K562 (cell line): ENCODE data around the gene ZDHHC14. TPM values are rescaled to one million over a fixed set of nuclear protein-coding genes. Genes with fewer than 3 reads are reported as not detected.

Experiments used
- ATAC-seq: fragments of 200-7000 bp; cut with Tn5 transposase; 3 replicates; pipeline ENCODE4 v1.9.1; 2020; ENCODE audit warnings: moderate library complexity
- BruUV-seq: library from RNA; stranded (reverse); fragments of 400-500 nt; replicated peaks from 2 replicates; lab custom pipeline; 2021; lab: Mats Ljungman, UMichigan
- CTCF ChIA-PET: fragments of 300-600 bp; formaldehyde crosslinking; extraction: SDS; loops from one replicate; lab custom pipeline; 2021; ENCODE audit warnings: low intra/inter-chr PET ratio; lab: Yijun Ruan, JAX
- POLR2A ChIA-PET: fragments of 300-600, 350-650 bp; sonication (Branson Sonifier 250); formaldehyde crosslinking; extraction: SDS; loops from one replicate; lab custom pipeline; 2021; ENCODE audit warnings: antibody characterized with exemption, inconsistent platforms; lab: Yijun Ruan, JAX
- DNase-seq, 4 experiments: peaks; one replicate each; pipeline versions ENCODE4 v3.0.0 to v3.0.0-alpha.2; 2011 to 2018; ENCODE audit warnings: low spot score in 3 of 4, mixed read lengths in 3 of 4; ENCODE audit errors: extremely low read depth in 1 of 4
- FAIRE-seq: peaks from 2 replicates; lab custom pipeline; 2011; peaks lifted over from hg19 to GRCh38; lab: Jason Lieb, UNC
- H2AFZ ChIP-seq: 2 replicates; pipeline ENCODE4 v1.6.0; 2011; ENCODE audit warnings: low read depth, low read length, control low read depth, inconsistent platforms
- H3K27ac ChIP-seq: fragments of 200-600 bp; 3 replicates; pipeline ENCODE4 v1.8.0; 2011; ENCODE audit warnings: low read depth, mild to moderate bottlenecking, control low read depth, inconsistent platforms, low read length, moderate library complexity, mixed read lengths; ENCODE audit errors: extremely low read depth
- H3K27me3 ChIP-seq, 2 experiments: fragments of 300-600 bp in 1 of 2; 2 replicates in 1 of 2; 3 replicates in 1 of 2; pipeline versions ENCODE4 v1.6.0 to v1.8.0; 2011; ENCODE audit warnings: inconsistent platforms in 2 of 2, low read length in 2 of 2, mild to moderate bottlenecking in 1 of 2, mixed read lengths in 1 of 2, moderate library complexity in 1 of 2; ENCODE audit not compliant: control insufficient read depth in 2 of 2, insufficient read depth in 2 of 2
- H3K36me3 ChIP-seq: fragments of 300-600 bp; 3 replicates; pipeline ENCODE4 v1.8.0; 2011; ENCODE audit warnings: mild to moderate bottlenecking, low read length, inconsistent platforms; ENCODE audit not compliant: control insufficient read depth, insufficient read depth
- H3K4me1 ChIP-seq, 2 experiments: fragments of 200-600 bp in 1 of 2; replicated peaks in 1 of 2; 2 replicates in 1 of 2; 3 replicates in 1 of 2; pipeline versions ENCODE4 v1.5.1 to v1.8.0; 2011; ENCODE audit warnings: inconsistent platforms in 2 of 2, low read length in 2 of 2, mild to moderate bottlenecking in 1 of 2, mixed read lengths in 1 of 2, moderate library complexity in 1 of 2; ENCODE audit not compliant: control insufficient read depth in 2 of 2, insufficient read depth in 2 of 2
- H3K4me2 ChIP-seq: 2 replicates; pipeline ENCODE4 v1.6.1; 2011; ENCODE audit warnings: low read length, control low read depth, inconsistent platforms, mixed read lengths; ENCODE audit not compliant: insufficient read depth
- H3K4me3 ChIP-seq: fragments of 200-600 bp; sonication (generic), shearing (Covaris generic); 2 replicates; pipeline ENCODE4 v1.5.1; 2016; ENCODE audit warnings: control low read depth, inconsistent platforms
- H3K79me2 ChIP-seq: fragments of 200-600 bp; 3 replicates; pipeline ENCODE4 v1.8.0; 2011; ENCODE audit warnings: low read length, inconsistent platforms; ENCODE audit not compliant: control insufficient read depth, insufficient read depth
- H3K9ac ChIP-seq, 2 experiments: 2 replicates each; pipeline versions ENCODE4 v1.6.0 to v1.6.1; 2011; ENCODE audit warnings: low read depth in 2 of 2, low read length in 2 of 2, control low read depth in 1 of 2, inconsistent platforms in 1 of 2, mild to moderate bottlenecking in 1 of 2, mixed read lengths in 1 of 2; ENCODE audit not compliant: insufficient read depth in 1 of 2
- H3K9me1 ChIP-seq: one replicate; pipeline ENCODE4 v1.6.0; 2011; ENCODE audit warnings: inconsistent platforms, mild to moderate bottlenecking, low read length, moderate library complexity; ENCODE audit not compliant: control insufficient read depth, insufficient read depth
- H3K9me3 ChIP-seq: replicated peaks from 2 replicates; pipeline ENCODE4 v1.5.1; 2011; ENCODE audit warnings: low read depth, low read length, inconsistent platforms; ENCODE audit not compliant: control insufficient read depth, insufficient read depth
- H4K20me1 ChIP-seq: replicated peaks from 2 replicates; pipeline ENCODE4 v1.6.1; 2011; ENCODE audit warnings: low read length, inconsistent platforms, mixed read lengths; ENCODE audit not compliant: control insufficient read depth, insufficient read depth
- ATF4 ChIP-seq: fragments of 450-650 bp; formaldehyde crosslinking; IDR thresholded peaks from 2 replicates; pipeline ENCODE4 v1.4.0; 2022; ENCODE audit warnings: mild to moderate bottlenecking, moderate library complexity
- CBFA2T2 ChIP-seq: fragments of 450-650 bp; conservative IDR thresholded peaks from 2 replicates; pipeline ENCODE4 v1.6.1; 2017; ENCODE audit warnings: mild to moderate bottlenecking
- CREB5 ChIP-seq: fragments of 250-450 bp; sonication (Bioruptor Pico); IDR thresholded peaks from 2 replicates; pipeline ENCODE4 v1.5.0; 2020; ENCODE audit warnings: mild to moderate bottlenecking
- EP300 ChIP-seq: IDR thresholded peaks from 2 replicates; pipeline ENCODE4 v1.6.1; 2012; ENCODE audit warnings: low read length, improper control_type of control experiment
- FOSL1 ChIP-seq: fragments of 200-800 bp; sonication (Bioruptor generic); conservative IDR thresholded peaks from 2 replicates; pipeline ENCODE4 v1.6.1; 2016; ENCODE audit warnings: missing genetic modification characterization, missing compliant biosample characterization
- HDAC1 ChIP-seq, 2 experiments: fragments of 450-650 bp; IDR thresholded peaks; 2 replicates each; pipeline ENCODE4 v1.6.1; 2016 to 2017; ENCODE audit warnings: inconsistent platforms in 1 of 2, mild to moderate bottlenecking in 1 of 2, moderate library complexity in 1 of 2
- KLF6 ChIP-seq: fragments of 250-450 bp; sonication (Bioruptor Pico); IDR thresholded peaks from 2 replicates; pipeline ENCODE4 v1.4.0; 2020; ENCODE audit warnings: mild to moderate bottlenecking, moderate library complexity, borderline replicate concordance
- MEF2A ChIP-seq: IDR thresholded peaks from 2 replicates; pipeline ENCODE4 v1.6.1; 2011; ENCODE audit warnings: low read depth, mild to moderate bottlenecking, low read length, moderate library complexity; ENCODE audit not compliant: control insufficient read depth
- NFATC3 ChIP-seq: fragments of 450-650 bp; IDR thresholded peaks from 2 replicates; pipeline ENCODE4 v1.6.1; 2017; ENCODE audit warnings: mild to moderate bottlenecking
- PHF20 ChIP-seq: fragments of 450-650 bp; IDR thresholded peaks from 2 replicates; pipeline ENCODE4 v1.6.1; 2018; ENCODE audit not compliant: partially characterized antibody
- PURB ChIP-seq: sonication (generic); formaldehyde crosslinking; IDR thresholded peaks from 2 replicates; pipeline ENCODE4 v1.9.0; 2021; ENCODE audit warnings: low read depth, mild to moderate bottlenecking, missing genetic modification reagents
- RFX5 ChIP-seq: IDR thresholded peaks from 2 replicates; pipeline ENCODE4 v1.6.1; 2011; ENCODE audit warnings: low read depth, mild to moderate bottlenecking, improper control_type of control experiment, low read length
- ZNF133 ChIP-seq: fragments of 250-450 bp; sonication (Bioruptor Pico); IDR thresholded peaks from 2 replicates; pipeline ENCODE4 v1.4.0; 2020; ENCODE audit warnings: mild to moderate bottlenecking
- ZNF134 ChIP-seq: fragments of 250-450 bp; sonication (Bioruptor Pico); conservative IDR thresholded peaks from 2 replicates; pipeline ENCODE4 v1.4.0; 2020
- ZNF143 ChIP-seq: sonication (generic); formaldehyde crosslinking; IDR thresholded peaks from 2 replicates; pipeline ENCODE4 v1.9.0; 2022; ENCODE audit warnings: mild to moderate bottlenecking, missing genetic modification reagents
- WGBS: fragments of 100-300 bp; shearing (Covaris generic); methylation state at CpG from one replicate; pipeline ENCODE4 v1.1.6; 2016; ENCODE audit warnings: low coverage, mixed read lengths; ENCODE audit not compliant: insufficient coverage; ENCODE audit errors: missing lambda C conversion rate; 5-methylcytosine and 5-hydroxymethylcytosine counted together
- in situ Hi-C: fragments of 300-500 bp; cut with MboI; formaldehyde crosslinking; loops from 4 replicates; pipeline ENCODE4 v1.15.0; 2018; ENCODE audit warnings: inconsistent platforms, mixed read lengths
- intact Hi-C: fragments of 100-400 bp; cut with micrococcal nuclease; formaldehyde crosslinking; loops from 2 replicates; pipeline ENCODE4 v1.14.2; 2022
- polyA plus RNA-seq, 8 experiments: library from polyadenylated mRNA; depleted of rRNA in 4 of 8; stranded (reverse) in 5 of 8; unstranded in 3 of 8; fragments of >200 nt; fragmentation: Nextera tagmentation in 2 of 8; fragmentation: Illumina TruSeq in 1 of 8; extraction: Ambion mirVana in 2 of 8; extraction: Trizol in 1 of 8; gene quantifications; 2 replicates each; pipeline versions ENCODE4 v1.2.1 to v1.2.3, GENCODE V29; 2011 to 2014; ENCODE audit warnings: inconsistent platforms in 1 of 8, missing spikeins in 1 of 8
- total RNA-seq, 7 experiments: library from RNA; depleted of rRNA in 6 of 7; stranded (reverse); fragments of >200 nt in 6 of 7; fragmentation: Illumina TruSeq in 2 of 7; extraction: Trizol in 2 of 7; gene quantifications; 2 replicates each; pipeline versions ENCODE4 v1.2.1 to v1.2.3, GENCODE V29; 2011 to 2021; ENCODE audit warnings: low replicate concordance in 1 of 7

Gene ZDHHC14
- total and polyA plus RNA-seq, 9 of the 15 experiments (the other 6 are each of a cell fraction or from before 2014, with no cell fraction given), result 0.92 to 23.1 (median 13.8) TPM

- Histone ChIP-seq H3K4me3 (no peak overlapping the region), H3K79me2 (peaks cover 26% of the 10 kb centered on the region; the same call in 2 of the 3 replicates), H2AFZ (no peak overlapping the region), H3K36me3 (no peaks in the 10 kb centered on the region; the same call in 2 of the 3 replicates), H3K4me1 (peaks cover 24 to 27% of the 10 kb centered on the region in 2 experiments), H3K27me3 (no peaks in the 10 kb centered on the region), H3K9me1 (peaks cover 4% of the 10 kb centered on the region), H3K27ac (no peak overlapping the region), H3K9ac (no peak overlapping the region), H3K9me3 (no peaks in the 10 kb centered on the region), H4K20me1 (peaks cover 7% of the 10 kb centered on the region; the same call in 1 of the 2 replicates), H3K4me2 (no peak overlapping the region)
- no peak for ATAC-seq
- no peak for TF ChIP-seq EP300
- TF ChIP-seq ZNF143 (CRISPR knock-in tag), result no peak
- peak in 1 of 2 experiments; percentile 5; a peak in 1 of 4 replicates for TF ChIP-seq HDAC1 (IDR thresholded peaks at IDR 0.05)
- WGBS, result 52% methylated on average over 1 of the region's 1 CpG
- CTCF ChIA-PET, result no interaction called here
- POLR2A ChIA-PET, result interaction anchor here (0.7 kb wide), 1 partner anchor 25 kb away, joined by 3 read pairs; no protein-coding TSS in a partner anchor
- intact Hi-C loops, result no loop called here
- FAIRE-seq, result no peak
- no peak for DNase-seq
- in situ Hi-C loops, result no loop called here
- no TSS peak for BruUV-seq
Observed at GRCh38 chr6:157429248-157429647, 48.3 kb downstream of the ZDHHC14 start.

- ATAC-seq, result no peak
- in situ Hi-C loops, result no loop called here
Observed at GRCh38 chr6:157430834-157431233, 49.8 kb downstream of the ZDHHC14 start.

More at GRCh38 chr6:157430834-157431233, 49.8 kb downstream of the ZDHHC14 start:
- Histone ChIP-seq H3K79me2 (peaks cover 26% of the 10 kb centered on the region; the same call in 2 of the 3 replicates), H3K4me3 (no peak overlapping the region), H3K27me3 (no peaks in the 10 kb centered on the region), H2AFZ (no peak overlapping the region), H3K9ac (no peak overlapping the region), H3K36me3 (no peaks in the 10 kb centered on the region; the same call in 2 of the 3 replicates), H3K27ac (no peak overlapping the region), H3K4me2 (no peak overlapping the region), H3K9me1 (peaks cover 4% of the 10 kb centered on the region), H3K4me1 (peaks cover 24 to 27% of the 10 kb centered on the region in 2 experiments), H3K9me3 (no peaks in the 10 kb centered on the region), H4K20me1 (0 out of 2 replicates have a peak, but pooled peaks cover 7% of the 10 kb centered on the region)
- CTCF ChIA-PET, result no interaction called here
- BruUV-seq, result no TSS peak
- FAIRE-seq (peak; percentile 15), DNase-seq (no peak)
- WGBS, result 46% methylated on average over 3 of the region's 3 CpGs
- TF ChIP-seq FOSL1, result no peak
- TF ChIP-seq ATF4 (CRISPR knock-in tag), result no peak
- TF ChIP-seq PURB (CRISPR knock-in tag), result no peak
- TF ChIP-seq ZNF134 (CRISPR knock-in tag), result no peak
- no peak for TF ChIP-seq NFATC3
- TF ChIP-seq ZNF133 (CRISPR knock-in tag), result no peak
- no peak for TF ChIP-seq CBFA2T2
- TF ChIP-seq PHF20, result no peak
- no peak for TF ChIP-seq KLF6 (CRISPR knock-in tag)
- no peak for TF ChIP-seq CREB5 (CRISPR knock-in tag)
- no peak for TF ChIP-seq MEF2A
- no peak for TF ChIP-seq RFX5
- POLR2A ChIA-PET, result interaction anchor here (1.7 kb wide), 1 partner anchor 8 kb away, joined by 9 read pairs; no protein-coding TSS in a partner anchor
- intact Hi-C loops, result no loop called here
